ENCODE measurements around the gene CRABP2.

DNA sequence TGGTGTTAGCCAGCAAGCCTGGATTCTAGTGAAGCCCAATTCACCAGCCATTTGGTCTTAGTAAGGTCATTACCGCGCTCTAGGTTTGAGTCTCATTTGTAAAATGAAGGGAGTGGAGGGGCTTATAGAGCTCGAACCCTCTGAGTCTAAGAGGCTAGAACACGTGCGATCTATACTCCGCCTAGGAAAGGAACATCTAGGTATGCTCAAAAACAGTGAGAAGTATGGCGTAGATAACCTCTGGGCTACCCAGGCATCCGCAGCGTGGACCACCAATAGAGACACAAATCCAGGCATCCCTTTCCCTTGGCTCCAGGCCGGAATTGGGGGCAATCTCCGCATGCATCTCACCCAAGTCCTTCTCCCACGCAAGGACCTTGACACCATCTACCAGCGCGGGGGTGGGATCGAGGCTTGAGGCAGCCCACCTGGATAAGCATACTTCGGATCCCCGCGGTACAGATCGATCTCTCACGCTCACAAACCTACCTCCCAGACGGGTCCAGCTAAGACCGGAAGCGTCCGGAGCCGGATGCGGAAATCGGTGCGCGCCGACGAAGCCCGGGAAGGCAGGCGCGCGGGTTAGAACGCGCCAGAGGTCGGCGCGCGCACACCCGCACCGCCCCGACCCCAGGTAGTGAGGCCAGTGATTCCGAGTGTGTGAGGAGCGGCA, 22.7 kb upstream of the CRABP2 start, which contains the start of gene METTL25B:
- TF ChIP-seq, protein P1, sequence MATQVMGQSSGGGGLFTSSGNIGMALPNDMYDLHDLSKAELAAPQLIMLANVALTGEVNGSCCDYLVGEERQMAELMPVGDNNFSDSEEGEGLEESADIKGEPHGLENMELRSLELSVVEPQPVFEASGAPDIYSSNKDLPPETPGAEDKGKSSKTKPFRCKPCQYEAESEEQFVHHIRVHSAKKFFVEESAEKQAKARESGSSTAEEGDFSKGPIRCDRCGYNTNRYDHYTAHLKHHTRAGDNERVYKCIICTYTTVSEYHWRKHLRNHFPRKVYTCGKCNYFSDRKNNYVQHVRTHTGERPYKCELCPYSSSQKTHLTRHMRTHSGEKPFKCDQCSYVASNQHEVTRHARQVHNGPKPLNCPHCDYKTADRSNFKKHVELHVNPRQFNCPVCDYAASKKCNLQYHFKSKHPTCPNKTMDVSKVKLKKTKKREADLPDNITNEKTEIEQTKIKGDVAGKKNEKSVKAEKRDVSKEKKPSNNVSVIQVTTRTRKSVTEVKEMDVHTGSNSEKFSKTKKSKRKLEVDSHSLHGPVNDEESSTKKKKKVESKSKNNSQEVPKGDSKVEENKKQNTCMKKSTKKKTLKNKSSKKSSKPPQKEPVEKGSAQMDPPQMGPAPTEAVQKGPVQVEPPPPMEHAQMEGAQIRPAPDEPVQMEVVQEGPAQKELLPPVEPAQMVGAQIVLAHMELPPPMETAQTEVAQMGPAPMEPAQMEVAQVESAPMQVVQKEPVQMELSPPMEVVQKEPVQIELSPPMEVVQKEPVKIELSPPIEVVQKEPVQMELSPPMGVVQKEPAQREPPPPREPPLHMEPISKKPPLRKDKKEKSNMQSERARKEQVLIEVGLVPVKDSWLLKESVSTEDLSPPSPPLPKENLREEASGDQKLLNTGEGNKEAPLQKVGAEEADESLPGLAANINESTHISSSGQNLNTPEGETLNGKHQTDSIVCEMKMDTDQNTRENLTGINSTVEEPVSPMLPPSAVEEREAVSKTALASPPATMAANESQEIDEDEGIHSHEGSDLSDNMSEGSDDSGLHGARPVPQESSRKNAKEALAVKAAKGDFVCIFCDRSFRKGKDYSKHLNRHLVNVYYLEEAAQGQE (IDR thresholded peaks at IDR 0.05; ENCODE audit: insufficient read depth in 1 of 2, low read depth in 2 of 2, low read length in 1 of 2): no peak
- TF ChIP-seq, protein P2, sequence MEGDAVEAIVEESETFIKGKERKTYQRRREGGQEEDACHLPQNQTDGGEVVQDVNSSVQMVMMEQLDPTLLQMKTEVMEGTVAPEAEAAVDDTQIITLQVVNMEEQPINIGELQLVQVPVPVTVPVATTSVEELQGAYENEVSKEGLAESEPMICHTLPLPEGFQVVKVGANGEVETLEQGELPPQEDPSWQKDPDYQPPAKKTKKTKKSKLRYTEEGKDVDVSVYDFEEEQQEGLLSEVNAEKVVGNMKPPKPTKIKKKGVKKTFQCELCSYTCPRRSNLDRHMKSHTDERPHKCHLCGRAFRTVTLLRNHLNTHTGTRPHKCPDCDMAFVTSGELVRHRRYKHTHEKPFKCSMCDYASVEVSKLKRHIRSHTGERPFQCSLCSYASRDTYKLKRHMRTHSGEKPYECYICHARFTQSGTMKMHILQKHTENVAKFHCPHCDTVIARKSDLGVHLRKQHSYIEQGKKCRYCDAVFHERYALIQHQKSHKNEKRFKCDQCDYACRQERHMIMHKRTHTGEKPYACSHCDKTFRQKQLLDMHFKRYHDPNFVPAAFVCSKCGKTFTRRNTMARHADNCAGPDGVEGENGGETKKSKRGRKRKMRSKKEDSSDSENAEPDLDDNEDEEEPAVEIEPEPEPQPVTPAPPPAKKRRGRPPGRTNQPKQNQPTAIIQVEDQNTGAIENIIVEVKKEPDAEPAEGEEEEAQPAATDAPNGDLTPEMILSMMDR (IDR thresholded peaks at IDR 0.05): no peak
- TF ChIP-seq POLR2AphosphoS5 (IDR thresholded peaks at IDR 0.05; ENCODE audit: low read depth, low read length) (peak; percentile 84; the same call in 1 of the 2 replicates), SIN3A (IDR thresholded peaks at IDR 0.05; ENCODE audit: borderline replicate concordance, insufficient read depth, low read depth, low read length) (no peak; the same call in 1 of the 2 replicates), TCF7L2 (IDR thresholded peaks at IDR 0.05; ENCODE audit: low read depth, low read length) (no peak)

All from Panc1 (cell line).